Mesothelial cell of epicardium (in vitro differentiated cells): Measurements from ENCODE around the gene RIPOR3. TPM values are rescaled to one million over a fixed set of nuclear protein-coding genes. Genes with fewer than 3 reads are reported as not detected.

Experiments
- DNase-seq, 2 experiments: peaks; one replicate each; pipeline ENCODE4 v3.0.0; 2021; ENCODE audit warnings: low spot score in 2 of 2; ENCODE audit not compliant: unreplicated experiment in 2 of 2
- H3K27ac Mint-ChIP-seq: 2 replicates; pipeline ENCODE4 v1.8.0; 2021; ENCODE audit warnings: mixed read lengths
- H3K27me3 Mint-ChIP-seq: 2 replicates; pipeline ENCODE4 v1.8.0; 2021; ENCODE audit warnings: low read depth, mixed read lengths
- H3K36me3 Mint-ChIP-seq: 2 replicates; pipeline ENCODE4 v1.8.0; 2021; ENCODE audit warnings: mixed read lengths
- H3K4me1 Mint-ChIP-seq: 2 replicates; pipeline ENCODE4 v1.8.0; 2021; ENCODE audit warnings: mixed read lengths
- H3K4me3 Mint-ChIP-seq: 2 replicates; pipeline ENCODE4 v1.8.0; 2021; ENCODE audit warnings: mild to moderate bottlenecking, moderate library complexity, mixed read lengths
- H3K9me3 Mint-ChIP-seq: 2 replicates; pipeline ENCODE4 v1.8.0; 2021; ENCODE audit warnings: mixed read lengths
- total RNA-seq: library from RNA; stranded (reverse); gene quantifications from 3 replicates; pipeline ENCODE4 v1.2.1, GENCODE V29; 2021
- TF ChIP-seq, protein P1 (sequence below): fragments of 200-600 bp; sonication (generic); IDR thresholded peaks from one replicate; pipeline ENCODE4 v1.5.0; 2021; ENCODE audit warnings: antibody characterized with exemption; ENCODE audit not compliant: unreplicated experiment

The RIPOR3 gene
- total RNA-seq, 1 donor from 2014 or later, result 18.8 TPM

DNA sequence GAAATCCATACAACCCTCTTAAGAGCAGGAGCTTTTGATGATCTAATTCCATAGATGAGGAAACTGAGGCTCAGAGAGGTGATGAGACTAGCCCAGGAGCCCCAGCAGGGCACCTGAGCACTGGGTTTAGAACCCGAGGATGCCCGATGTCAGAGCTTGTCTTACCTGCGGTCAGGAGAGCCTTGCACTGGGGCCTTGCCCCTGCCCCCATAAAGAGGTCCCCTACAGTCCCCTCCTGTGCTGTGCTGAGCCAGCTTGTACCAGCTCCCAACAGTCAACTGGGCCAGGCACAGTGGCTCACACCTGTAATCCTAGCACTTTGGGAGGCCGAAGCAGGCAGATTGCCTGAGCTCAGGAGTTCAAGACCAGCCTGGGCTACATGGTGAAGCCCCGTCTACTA lies 58.6 kb downstream of the RIPOR3 start:
- no peaks in the 10 kb centered on the region for H3K36me3 Mint-ChIP-seq
- H3K4me3 Mint-ChIP-seq, result no peak overlapping the region
- TF ChIP-seq, protein P1, sequence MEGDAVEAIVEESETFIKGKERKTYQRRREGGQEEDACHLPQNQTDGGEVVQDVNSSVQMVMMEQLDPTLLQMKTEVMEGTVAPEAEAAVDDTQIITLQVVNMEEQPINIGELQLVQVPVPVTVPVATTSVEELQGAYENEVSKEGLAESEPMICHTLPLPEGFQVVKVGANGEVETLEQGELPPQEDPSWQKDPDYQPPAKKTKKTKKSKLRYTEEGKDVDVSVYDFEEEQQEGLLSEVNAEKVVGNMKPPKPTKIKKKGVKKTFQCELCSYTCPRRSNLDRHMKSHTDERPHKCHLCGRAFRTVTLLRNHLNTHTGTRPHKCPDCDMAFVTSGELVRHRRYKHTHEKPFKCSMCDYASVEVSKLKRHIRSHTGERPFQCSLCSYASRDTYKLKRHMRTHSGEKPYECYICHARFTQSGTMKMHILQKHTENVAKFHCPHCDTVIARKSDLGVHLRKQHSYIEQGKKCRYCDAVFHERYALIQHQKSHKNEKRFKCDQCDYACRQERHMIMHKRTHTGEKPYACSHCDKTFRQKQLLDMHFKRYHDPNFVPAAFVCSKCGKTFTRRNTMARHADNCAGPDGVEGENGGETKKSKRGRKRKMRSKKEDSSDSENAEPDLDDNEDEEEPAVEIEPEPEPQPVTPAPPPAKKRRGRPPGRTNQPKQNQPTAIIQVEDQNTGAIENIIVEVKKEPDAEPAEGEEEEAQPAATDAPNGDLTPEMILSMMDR, result no peak
- H3K4me1 Mint-ChIP-seq, result peaks cover 33% of the 10 kb centered on the region
- no peak overlapping the region for H3K27ac Mint-ChIP-seq
- no peaks in the 10 kb centered on the region for H3K9me3 Mint-ChIP-seq
- no peaks in the 10 kb centered on the region for H3K27me3 Mint-ChIP-seq
- no peak for DNase-seq

GRCh38 chr20:50632236-50632635 lies 59.1 kb downstream of the RIPOR3 start:
- H3K27me3 Mint-ChIP-seq, result no peaks in the 10 kb centered on the region
- no peaks in the 10 kb centered on the region for H3K9me3 Mint-ChIP-seq
- no peaks in the 10 kb centered on the region for H3K36me3 Mint-ChIP-seq
- H3K27ac Mint-ChIP-seq, result no peak overlapping the region
- TF ChIP-seq, protein P1, result no peak
- H3K4me3 Mint-ChIP-seq, result no peak overlapping the region
- DNase-seq, result no peak
- H3K4me1 Mint-ChIP-seq, result peaks cover 29% of the 10 kb centered on the region

DNA sequence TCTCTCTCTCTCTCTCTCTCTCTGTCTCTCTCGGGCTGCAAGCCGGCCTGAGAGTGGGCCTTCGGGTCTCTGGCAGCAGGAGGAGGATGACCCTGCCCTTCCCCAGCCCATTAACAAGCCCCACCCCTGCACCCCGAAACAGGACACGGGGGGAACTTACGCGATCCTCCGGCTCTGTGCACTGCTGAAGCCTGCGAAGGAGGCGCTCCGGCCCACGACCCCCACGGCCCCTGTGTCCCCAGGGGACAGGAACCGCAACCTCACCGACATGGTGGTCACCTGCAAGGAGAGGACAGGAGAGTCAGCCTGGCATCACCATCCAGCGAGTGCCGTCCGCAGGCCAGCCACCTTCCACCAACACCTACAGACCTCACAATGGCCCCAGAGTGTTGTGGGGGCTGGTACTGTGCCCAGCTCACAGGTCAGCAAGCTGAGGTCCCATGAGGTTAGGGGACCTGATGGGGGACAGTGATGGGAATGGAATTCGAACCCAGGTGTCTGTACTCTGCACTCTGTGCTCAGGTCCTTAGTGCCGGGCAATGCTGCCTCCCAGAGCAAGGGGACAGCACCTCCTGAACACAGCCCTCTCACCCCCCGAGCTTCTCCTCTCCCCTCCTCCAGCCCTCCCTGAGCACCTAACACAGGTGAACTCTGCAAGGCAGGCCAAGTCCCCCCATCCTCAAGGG lies 60.6 kb downstream of the RIPOR3 start:
- Mint-ChIP-seq H3K27ac (no peak overlapping the region), H3K4me1 (peaks cover 16% of the 10 kb centered on the region), H3K36me3 (no peaks in the 10 kb centered on the region), H3K27me3 (no peaks in the 10 kb centered on the region), H3K4me3 (no peak overlapping the region), H3K9me3 (no peaks in the 10 kb centered on the region)
- TF ChIP-seq, protein P1, result no peak
- DNase-seq, result no peak

DNA sequence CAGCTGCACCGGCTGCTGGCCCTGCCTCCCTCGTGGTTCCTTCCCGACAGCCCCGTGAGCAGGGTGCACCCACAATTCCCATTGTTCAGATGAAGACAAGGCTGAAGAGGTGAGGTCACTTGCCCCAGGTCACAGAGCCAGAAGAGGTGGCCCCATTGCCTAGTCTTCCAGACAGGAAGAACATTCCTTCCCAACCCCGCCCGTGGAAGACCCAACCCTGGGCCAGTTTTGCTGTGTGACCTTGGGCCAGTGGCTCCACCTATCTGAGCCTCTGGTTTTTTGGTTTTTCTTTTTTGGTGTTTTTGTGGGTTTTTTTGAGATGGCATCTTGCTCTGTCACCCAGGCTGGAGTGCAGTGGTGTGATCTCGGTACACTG lies 61.7 kb downstream of the RIPOR3 start:
- Mint-ChIP-seq H3K27me3 (no peaks in the 10 kb centered on the region), H3K27ac (no peak overlapping the region), H3K36me3 (no peaks in the 10 kb centered on the region), H3K4me3 (no peak overlapping the region), H3K9me3 (no peaks in the 10 kb centered on the region), H3K4me1 (peaks cover 14% of the 10 kb centered on the region)
- no peak for DNase-seq
- TF ChIP-seq, protein P1, result no peak

- no peaks in the 10 kb centered on the region for H3K36me3 Mint-ChIP-seq
- no peak overlapping the region for H3K27ac Mint-ChIP-seq
- H3K4me3 Mint-ChIP-seq, result no peak overlapping the region
- no peaks in the 10 kb centered on the region for H3K9me3 Mint-ChIP-seq
- DNase-seq, result no peak
- peaks cover 14% of the 10 kb centered on the region for H3K4me1 Mint-ChIP-seq
- no peaks in the 10 kb centered on the region for H3K27me3 Mint-ChIP-seq
- TF ChIP-seq, protein P1, result no peak
Measured at GRCh38 chr20:50628853-50629669, 62.3 kb downstream of the RIPOR3 start.
